Epithelial cell of proximal tubule (primary cell): ENCODE data around the gene GRK6. TPM values are rescaled to one million over a fixed set of nuclear protein-coding genes. Genes with fewer than 3 reads are reported as not detected.

Experiments
- DNase-seq: peaks from one replicate; pipeline ENCODE4 v3.0.0-alpha.2; 2011; ENCODE audit warnings: low read depth
- H3K4me3 ChIP-seq: 2 replicates; pipeline ENCODE4 v1.5.1; 2011; ENCODE audit warnings: low read depth, mild to moderate bottlenecking, low read length
- CTCF ChIP-seq: conservative IDR thresholded peaks from 2 replicates; pipeline ENCODE4 v1.5.1; 2012; ENCODE audit warnings: low read depth, mild to moderate bottlenecking, low read length
- total RNA-seq: library from RNA; depleted of rRNA; stranded (reverse); fragments of >200 nt; gene quantifications from 2 replicates; pipeline ENCODE4 v1.2.3, GENCODE V29; 2015

The GRK6 gene
- total RNA-seq, 1 donor from 2014 or later, result 95.8 TPM

DNA sequence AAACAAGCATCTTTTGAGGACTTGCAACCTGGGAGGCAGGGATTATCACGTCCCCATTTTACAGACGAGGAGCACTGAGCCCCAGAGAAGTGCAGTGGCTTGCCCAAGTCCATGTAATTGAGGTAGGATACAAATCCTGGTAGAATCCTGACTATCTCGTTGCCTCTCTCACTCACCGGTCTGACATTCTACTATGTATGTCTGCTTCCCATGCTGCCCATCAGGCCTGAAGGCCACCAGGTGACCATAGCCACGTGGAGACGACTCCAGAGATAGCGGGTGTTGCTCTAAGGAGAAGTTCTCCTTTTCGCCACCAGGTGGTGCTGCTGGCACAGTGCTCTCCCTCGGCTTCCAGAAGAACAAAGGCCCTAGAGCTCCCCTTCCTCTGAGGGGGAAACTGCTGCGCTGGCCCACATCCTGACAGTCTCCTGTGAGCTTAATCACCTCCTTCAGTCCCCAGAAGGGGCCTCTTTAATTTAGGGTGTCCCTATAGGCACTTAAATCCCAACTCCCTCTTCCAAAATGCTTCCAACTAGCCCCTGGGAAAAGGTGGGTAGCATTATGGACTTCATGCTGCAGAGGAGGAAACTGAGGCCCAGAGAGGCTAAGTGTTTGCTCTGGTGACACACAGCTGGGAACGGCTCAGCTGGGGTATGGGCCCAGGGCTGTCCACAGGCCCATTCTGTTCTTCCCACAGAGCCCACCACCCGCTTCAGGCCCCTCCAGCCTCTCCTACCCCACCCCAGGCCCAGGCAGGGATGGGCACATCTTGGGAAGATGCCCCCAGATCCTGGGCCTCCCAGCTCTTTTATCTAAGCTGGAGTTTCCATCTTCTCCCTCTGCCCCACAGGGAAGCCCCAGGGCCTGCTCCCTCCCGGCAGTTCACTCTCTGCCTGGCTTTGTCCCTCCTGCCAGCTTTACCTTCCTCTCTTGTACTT lies 35.8 kb upstream of the GRK6 start:
- DNase-seq, result no peak
- peak; percentile 96 for TF ChIP-seq CTCF
- no peak overlapping the region for H3K4me3 ChIP-seq

GRCh38 chr5:177392765-177393164 lies 33.7 kb upstream of the GRK6 start:
- DNase-seq, result no peak
- no peak for TF ChIP-seq CTCF
- H3K4me3 ChIP-seq, result no peak overlapping the region

DNA sequence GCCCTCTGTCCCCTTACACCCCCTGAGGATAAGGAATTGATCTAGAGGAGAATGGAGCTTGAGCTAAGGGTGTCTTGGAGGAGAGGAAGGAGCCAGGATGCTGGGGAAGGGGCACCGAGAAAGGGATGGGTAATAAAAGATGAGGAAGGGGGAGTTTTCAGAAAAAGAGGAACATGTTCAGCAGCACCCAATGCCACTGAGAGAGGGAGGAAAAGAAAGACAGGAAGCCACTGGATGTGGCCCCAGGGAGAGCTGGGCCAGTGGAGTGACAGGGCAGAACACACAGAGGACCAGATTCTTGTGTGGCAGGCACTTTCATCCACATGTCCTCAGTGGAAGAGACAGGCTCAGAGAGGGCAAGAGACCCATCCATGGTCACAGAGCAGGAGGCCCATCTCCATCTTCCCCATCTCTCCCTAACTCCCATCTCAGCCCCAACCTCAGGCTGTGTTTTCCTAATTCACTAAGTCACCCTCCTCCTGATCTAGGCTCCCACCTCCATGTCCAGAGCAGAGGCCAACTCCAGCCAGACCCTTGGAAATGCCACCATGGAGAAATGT lies 33.2 kb upstream of the GRK6 start:
- no peak overlapping the region for H3K4me3 ChIP-seq
- DNase-seq, result no peak
- no peak for TF ChIP-seq CTCF

DNA sequence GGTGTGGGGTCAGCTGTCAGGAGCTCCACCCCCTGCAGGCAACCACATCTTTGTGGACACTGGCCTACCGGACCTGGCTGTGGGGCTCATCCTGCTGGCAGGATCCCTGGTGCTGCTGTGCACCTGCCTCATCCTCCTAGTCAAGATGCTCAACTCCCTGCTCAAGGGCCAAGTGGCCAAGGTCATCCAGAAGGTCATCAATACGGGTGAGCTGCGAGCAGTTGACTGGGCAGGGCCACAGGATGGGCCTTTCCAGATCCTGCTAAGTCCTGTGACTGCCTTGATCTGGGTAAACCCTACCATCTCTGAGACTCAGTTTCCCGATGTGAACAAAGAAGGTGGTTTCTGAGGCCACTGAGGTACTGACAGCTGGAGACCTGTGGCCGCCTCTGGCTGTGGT lies 32.5 kb upstream of the GRK6 start:
- H3K4me3 ChIP-seq, result no peak overlapping the region
- DNase-seq, result no peak
- no peak for TF ChIP-seq CTCF

DNA sequence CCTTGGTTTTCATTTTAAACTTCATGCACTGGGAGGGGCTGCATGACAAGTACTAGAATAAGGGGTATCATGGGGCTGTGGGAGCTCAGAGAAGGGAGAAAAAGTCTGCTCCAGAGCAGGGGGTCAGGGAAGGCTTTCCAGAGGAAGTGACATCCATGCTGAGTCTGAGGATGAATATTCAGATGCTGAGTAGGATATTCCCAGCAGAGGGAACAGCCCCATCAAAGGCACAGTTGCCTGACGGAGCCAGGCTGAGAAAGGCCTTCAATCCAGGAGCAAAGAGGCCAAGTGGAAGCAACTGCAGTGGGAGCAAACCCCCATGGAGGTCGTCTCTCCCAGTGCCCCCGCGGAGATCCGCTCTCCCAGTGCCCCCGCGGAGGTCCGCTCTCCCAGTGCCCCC lies 30.4 kb upstream of the GRK6 start:
- no peak for TF ChIP-seq CTCF
- no peak for DNase-seq
- H3K4me3 ChIP-seq, result no peak overlapping the region

DNA sequence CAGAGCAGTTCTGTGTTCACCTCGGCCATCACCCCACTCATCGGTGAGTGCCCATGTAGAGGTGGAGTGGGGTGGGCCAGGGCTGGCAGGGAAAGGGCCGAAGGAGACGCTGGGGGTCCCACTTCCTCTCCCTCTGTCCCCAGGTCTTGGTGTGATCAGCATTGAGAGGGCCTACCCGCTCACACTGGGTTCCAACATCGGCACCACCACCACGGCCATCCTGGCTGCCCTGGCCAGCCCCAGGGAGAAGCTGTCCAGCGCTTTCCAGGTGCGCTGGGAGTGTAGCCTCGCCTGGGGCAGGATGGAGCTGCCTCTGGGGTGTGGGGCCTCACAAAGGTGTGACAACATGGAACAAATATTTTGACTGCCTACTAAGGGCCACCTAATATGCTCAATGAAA lies 29.7 kb upstream of the GRK6 start:
- TF ChIP-seq CTCF, result no peak
- H3K4me3 ChIP-seq, result no peak overlapping the region

More for the DNA sequence above, 29.7 kb upstream of the GRK6 start:
- DNase-seq, result no peak
